H9 (cell line): ENCODE measurements around the gene DGKG. TPM values are rescaled to one million over a fixed set of nuclear protein-coding genes. Genes with fewer than 3 reads are reported as not detected.

ENCODE experiments used
- DNase-seq: peaks from one replicate; pipeline ENCODE4 v3.0.0-alpha.2; 2017
- H2AFZ ChIP-seq: one replicate; pipeline ENCODE4 v1.6.1; 2013; ENCODE audit warnings: mild to moderate bottlenecking, low read length, control low read depth, moderate library complexity
- H2AK5ac ChIP-seq: 2 replicates; pipeline ENCODE4 v1.6.1; 2013; ENCODE audit warnings: low read length, control low read depth, mixed read lengths; ENCODE audit not compliant: insufficient read length
- H2BK120ac ChIP-seq: one replicate; pipeline ENCODE4 v1.6.1; 2013; ENCODE audit warnings: low read depth, mild to moderate bottlenecking, low read length, control low read depth, inconsistent platforms; ENCODE audit not compliant: poor library complexity, severe bottlenecking
- H2BK12ac ChIP-seq: 2 replicates; pipeline ENCODE4 v1.6.1; 2013; ENCODE audit warnings: low read length, control low read depth, mixed read lengths, low read depth; ENCODE audit not compliant: insufficient read length
- H2BK15ac ChIP-seq: 2 replicates; pipeline ENCODE4 v1.6.1; 2013; ENCODE audit warnings: low read depth, low read length, control low read depth
- H2BK20ac ChIP-seq: one replicate; pipeline ENCODE4 v1.6.1; 2013; ENCODE audit warnings: low read depth, mild to moderate bottlenecking, low read length, control low read depth, inconsistent platforms; ENCODE audit not compliant: poor library complexity, severe bottlenecking
- H2BK5ac ChIP-seq: 2 replicates; pipeline ENCODE4 v1.6.1; 2013; ENCODE audit warnings: low read length, control low read depth, mixed read lengths; ENCODE audit not compliant: insufficient read length
- H3K14ac ChIP-seq: 2 replicates; pipeline ENCODE4 v1.6.1; 2013; ENCODE audit warnings: low read length, control low read depth; ENCODE audit not compliant: insufficient read depth
- H3K18ac ChIP-seq: 2 replicates; pipeline ENCODE4 v1.6.1; 2013; ENCODE audit warnings: low read depth, mild to moderate bottlenecking, mixed read lengths, low read length, control low read depth; ENCODE audit not compliant: insufficient read length
- H3K23ac ChIP-seq: 2 replicates; pipeline ENCODE4 v1.6.1; 2013; ENCODE audit warnings: low read length, control low read depth, mixed read lengths, low read depth; ENCODE audit not compliant: insufficient read length
- H3K23me2 ChIP-seq: 2 replicates; pipeline ENCODE4 v1.6.1; 2013; ENCODE audit warnings: low read depth, mild to moderate bottlenecking, mixed read lengths, low read length, control low read depth; ENCODE audit not compliant: insufficient read length, poor library complexity, severe bottlenecking
- H3K27ac ChIP-seq: 2 replicates; pipeline ENCODE4 v1.5.1; 2013; ENCODE audit warnings: low read length, control low read depth, mixed read lengths, low read depth; ENCODE audit not compliant: insufficient read length
- H3K27me3 ChIP-seq: 2 replicates; pipeline ENCODE4 v1.6.1; 2013; ENCODE audit warnings: low read length, control low read depth, inconsistent platforms; ENCODE audit not compliant: insufficient read depth
- H3K4ac ChIP-seq: 2 replicates; pipeline ENCODE4 v1.6.1; 2013; ENCODE audit warnings: low read depth, mild to moderate bottlenecking, control low read depth, inconsistent platforms, low read length, moderate library complexity
- H3K4me1 ChIP-seq: 2 replicates; pipeline ENCODE4 v1.6.1; 2013; ENCODE audit warnings: low read length, control low read depth, inconsistent platforms; ENCODE audit not compliant: insufficient read depth
- H3K4me2 ChIP-seq: 2 replicates; pipeline ENCODE4 v1.6.1; 2013; ENCODE audit warnings: low read length, control low read depth, mixed read lengths; ENCODE audit not compliant: insufficient read length, insufficient read depth
- H3K56ac ChIP-seq: 2 replicates; pipeline ENCODE4 v1.6.1; 2013; ENCODE audit warnings: low read depth, mild to moderate bottlenecking, mixed read lengths, low read length, control low read depth; ENCODE audit not compliant: insufficient read length
- H3K79me1 ChIP-seq: 2 replicates; pipeline ENCODE4 v1.6.1; 2013; ENCODE audit warnings: low read depth, mild to moderate bottlenecking, moderate library complexity, low read length, control low read depth, inconsistent platforms; ENCODE audit not compliant: insufficient read depth, poor library complexity, severe bottlenecking
- H3K79me2 ChIP-seq: 2 replicates; pipeline ENCODE4 v1.6.1; 2013; ENCODE audit warnings: low read length, control low read depth, inconsistent platforms; ENCODE audit not compliant: insufficient read depth
- H3K9ac ChIP-seq: 2 replicates; pipeline ENCODE4 v1.6.1; 2013; ENCODE audit warnings: low read length, control low read depth, mixed read lengths; ENCODE audit not compliant: insufficient read length; ENCODE audit errors: extremely low read depth
- H3K9me3 ChIP-seq: one replicate; pipeline ENCODE4 v1.6.1; 2013; ENCODE audit warnings: low read depth, low read length, inconsistent platforms; ENCODE audit not compliant: control insufficient read depth
- H3T11ph ChIP-seq: one replicate; pipeline ENCODE4 v1.6.1; 2013; ENCODE audit warnings: mild to moderate bottlenecking, low read length, control low read depth, inconsistent platforms
- H4K20me1 ChIP-seq: one replicate; pipeline ENCODE4 v1.6.1; 2013; ENCODE audit not compliant: control insufficient read depth, insufficient read length, insufficient read depth
- H4K5ac ChIP-seq: 2 replicates; pipeline ENCODE4 v1.6.1; 2013; ENCODE audit warnings: low read depth, mild to moderate bottlenecking, mixed read lengths, low read length, control low read depth; ENCODE audit not compliant: insufficient read length
- H4K8ac ChIP-seq: replicated peaks from 2 replicates; pipeline ENCODE4 v1.6.1; 2013; ENCODE audit warnings: low read length, control low read depth, mixed read lengths, low read depth; ENCODE audit not compliant: insufficient read length
- H4K91ac ChIP-seq: 2 replicates; pipeline ENCODE4 v1.6.1; 2013; ENCODE audit warnings: low read depth, mild to moderate bottlenecking, moderate library complexity, mixed read lengths, low read length, control low read depth; ENCODE audit not compliant: insufficient read length
- H3K27ac Mint-ChIP-seq, 3 experiments: 2 replicates in 2 of 3; 3 replicates in 1 of 3; pipeline ENCODE4 v1.8.0; 2020 to 2021; ENCODE audit warnings: mixed read lengths in 3 of 3, mild to moderate bottlenecking in 1 of 3, moderate library complexity in 1 of 3
- H3K27me3 Mint-ChIP-seq: 2 replicates; pipeline ENCODE4 v1.8.0; 2021; ENCODE audit warnings: low read depth, mild to moderate bottlenecking, moderate library complexity, mixed read lengths
- H3K36me3 Mint-ChIP-seq, 3 experiments: 2 replicates in 2 of 3; 3 replicates in 1 of 3; pipeline ENCODE4 v1.8.0; 2020 to 2021; ENCODE audit warnings: low read depth in 3 of 3, mixed read lengths in 3 of 3; ENCODE audit not compliant: insufficient read depth in 1 of 3
- H3K4me1 Mint-ChIP-seq, 2 experiments: 2 replicates each; pipeline ENCODE4 v1.8.0; 2020; ENCODE audit warnings: mixed read lengths in 2 of 2
- H3K4me3 Mint-ChIP-seq, 2 experiments: 2 replicates in 1 of 2; 3 replicates in 1 of 2; pipeline ENCODE4 v1.8.0; 2020 to 2021; ENCODE audit warnings: mild to moderate bottlenecking in 2 of 2, mixed read lengths in 2 of 2, moderate library complexity in 1 of 2
- H3K9me3 Mint-ChIP-seq, 2 experiments: 2 replicates in 1 of 2; 3 replicates in 1 of 2; pipeline ENCODE4 v1.8.0; 2020; ENCODE audit warnings: mild to moderate bottlenecking in 2 of 2, mixed read lengths in 2 of 2, moderate library complexity in 1 of 2
- WGBS: extraction: QIAGEN DNeasy Blood & Tissue Kit; methylation state at CpG from one replicate; pipeline ENCODE4 v1.1.7; 2013; ENCODE audit warnings: missing lambda C conversion rate, low lambda C conversion rate, mixed read lengths; ENCODE audit not compliant: insufficient read length; ENCODE audit errors: extremely low coverage; 5-methylcytosine and 5-hydroxymethylcytosine counted together
- total RNA-seq: library from RNA; stranded (reverse); gene quantifications from 2 replicates; pipeline ENCODE4 v1.2.1, GENCODE V29; 2021
- TF ChIP-seq, protein P1 (sequence below): fragments of 200-600 bp; sonication (generic); conservative IDR thresholded peaks from 3 replicates; pipeline ENCODE4 v1.8.0; 2021; ENCODE audit warnings: antibody characterized with exemption, mild to moderate bottlenecking

The DGKG gene
- total RNA-seq, 1 experiment from 2014 or later = not detected

DNA sequence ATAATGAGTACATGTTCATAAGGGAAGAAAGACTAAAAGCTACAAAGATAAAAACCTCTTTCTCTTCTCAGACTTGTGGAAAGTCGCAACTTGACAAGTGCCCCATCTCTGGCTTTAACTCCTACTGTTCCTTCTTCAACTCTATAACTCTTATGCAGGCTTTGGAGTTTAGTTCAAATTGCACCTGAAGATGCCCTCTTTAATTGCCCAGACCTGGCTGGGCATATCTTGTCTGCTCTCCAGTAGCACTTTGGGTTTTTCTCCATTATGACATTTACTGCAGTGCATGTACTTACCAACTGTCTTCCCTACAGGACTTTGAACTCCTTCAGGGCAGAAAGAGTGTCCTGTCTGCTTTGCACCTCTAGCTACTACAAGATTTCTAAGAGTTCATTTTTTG lies 32.4 kb downstream of the DGKG start:
- H3K9ac ChIP-seq = no peak overlapping the region
- no peaks in the 10 kb centered on the region for H3K23me2 ChIP-seq
- H3K27me3 ChIP-seq = no peaks in the 10 kb centered on the region
- no peak overlapping the region for H3K27ac Mint-ChIP-seq
- no peak overlapping the region for H3K23ac ChIP-seq
- no peak overlapping the region for H3K4me3 Mint-ChIP-seq
- no peak overlapping the region for H2AFZ ChIP-seq
- H2BK15ac ChIP-seq = no peak overlapping the region
- H3K4me1 ChIP-seq = no peaks in the 10 kb centered on the region
- H4K20me1 ChIP-seq = no peaks in the 10 kb centered on the region
- no peak overlapping the region for H3K4ac ChIP-seq
- H3K18ac ChIP-seq = no peak overlapping the region
- no peak overlapping the region for H3K4me2 ChIP-seq
- H3K79me1 ChIP-seq = no peaks in the 10 kb centered on the region
- no peak overlapping the region for H4K5ac ChIP-seq
- H2BK5ac ChIP-seq = no peak overlapping the region
- DNase-seq = no peak
- H3K79me2 ChIP-seq = no peaks in the 10 kb centered on the region
- no peak overlapping the region for H3T11ph ChIP-seq
- H2AK5ac ChIP-seq = no peak overlapping the region
- H4K91ac ChIP-seq = no peak overlapping the region
- no peaks in the 10 kb centered on the region for H3K9me3 ChIP-seq
- H4K8ac ChIP-seq = no peak overlapping the region
- no CpG with 5 or more reads among the region's 1 CpG for whole genome bisulfite sequencing
- no peaks in the 10 kb centered on the region for H3K4me1 Mint-ChIP-seq
- TF ChIP-seq, protein P1, sequence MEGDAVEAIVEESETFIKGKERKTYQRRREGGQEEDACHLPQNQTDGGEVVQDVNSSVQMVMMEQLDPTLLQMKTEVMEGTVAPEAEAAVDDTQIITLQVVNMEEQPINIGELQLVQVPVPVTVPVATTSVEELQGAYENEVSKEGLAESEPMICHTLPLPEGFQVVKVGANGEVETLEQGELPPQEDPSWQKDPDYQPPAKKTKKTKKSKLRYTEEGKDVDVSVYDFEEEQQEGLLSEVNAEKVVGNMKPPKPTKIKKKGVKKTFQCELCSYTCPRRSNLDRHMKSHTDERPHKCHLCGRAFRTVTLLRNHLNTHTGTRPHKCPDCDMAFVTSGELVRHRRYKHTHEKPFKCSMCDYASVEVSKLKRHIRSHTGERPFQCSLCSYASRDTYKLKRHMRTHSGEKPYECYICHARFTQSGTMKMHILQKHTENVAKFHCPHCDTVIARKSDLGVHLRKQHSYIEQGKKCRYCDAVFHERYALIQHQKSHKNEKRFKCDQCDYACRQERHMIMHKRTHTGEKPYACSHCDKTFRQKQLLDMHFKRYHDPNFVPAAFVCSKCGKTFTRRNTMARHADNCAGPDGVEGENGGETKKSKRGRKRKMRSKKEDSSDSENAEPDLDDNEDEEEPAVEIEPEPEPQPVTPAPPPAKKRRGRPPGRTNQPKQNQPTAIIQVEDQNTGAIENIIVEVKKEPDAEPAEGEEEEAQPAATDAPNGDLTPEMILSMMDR = no peak
- no peaks in the 10 kb centered on the region for H3K9me3 Mint-ChIP-seq
- H2BK120ac ChIP-seq = no peak overlapping the region
- peaks cover 24% of the 10 kb centered on the region for H3K27me3 Mint-ChIP-seq
- no peak overlapping the region for H2BK12ac ChIP-seq
- H3K27ac ChIP-seq = no peak overlapping the region
- H3K14ac ChIP-seq = no peak overlapping the region
- H3K36me3 Mint-ChIP-seq = no peaks in the 10 kb centered on the region
- no peak overlapping the region for H3K56ac ChIP-seq
- no peak overlapping the region for H2BK20ac ChIP-seq
